HG02571 (cell line): ENCODE measurements around the gene ZNF521.
"Not testable (repeated sequence)": the region's sequence is repeated elsewhere in the genome, so short reads cannot be mapped to it uniquely, and the experiment has no call there.

Experiments
- ATAC-seq: cut with Tn5 transposase; IDR thresholded peaks from one replicate; pipeline ENCODE4 v1.9.1; 2021; ENCODE audit warnings: mild to moderate bottlenecking, moderate library complexity; ENCODE audit not compliant: unreplicated experiment

Gene ZNF521

DNA sequence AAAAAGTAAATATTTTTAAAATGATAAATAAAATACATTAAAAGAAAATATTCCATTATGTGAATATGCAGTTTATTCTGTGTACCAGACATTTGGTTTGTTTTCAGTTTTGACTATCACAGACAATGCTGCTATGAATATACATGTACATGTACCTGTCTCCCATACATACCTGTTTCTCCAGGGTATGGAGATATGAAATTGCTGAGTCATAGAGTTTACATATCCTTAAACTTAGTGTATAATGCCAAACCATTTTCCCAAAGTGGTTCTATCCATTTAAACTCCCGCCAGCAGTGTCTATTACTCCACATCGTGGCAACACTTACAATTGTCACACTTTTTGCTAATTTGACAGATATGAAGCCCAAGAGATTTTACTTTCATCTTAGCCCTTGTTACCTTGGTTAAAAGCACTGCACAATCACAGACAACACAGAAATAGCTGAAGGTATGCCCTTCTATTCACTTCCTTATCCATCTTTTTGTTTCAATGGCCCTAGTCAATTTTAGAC, 56.3 kb downstream of the ZNF521 start:
- no peak for ATAC-seq

DNA sequence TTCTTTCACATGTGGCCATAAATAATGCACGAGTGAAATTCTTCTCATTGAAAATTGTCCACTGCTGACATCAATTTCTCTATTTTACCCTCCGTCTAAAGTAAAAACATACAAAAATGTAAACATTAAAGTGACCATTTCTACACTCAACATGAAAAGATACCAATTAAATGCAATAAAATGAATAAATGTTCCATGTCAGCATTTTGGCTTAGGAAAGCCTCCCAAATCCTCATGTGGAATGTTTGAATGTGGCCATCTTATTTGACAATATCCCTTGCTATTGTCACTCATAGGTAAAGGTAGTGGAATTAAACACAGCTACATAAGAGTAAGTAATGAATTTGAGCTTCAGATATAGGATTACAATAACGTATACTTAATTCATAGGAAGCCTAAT, 60.8 kb downstream of the ZNF521 start:
- no peak for ATAC-seq

DNA sequence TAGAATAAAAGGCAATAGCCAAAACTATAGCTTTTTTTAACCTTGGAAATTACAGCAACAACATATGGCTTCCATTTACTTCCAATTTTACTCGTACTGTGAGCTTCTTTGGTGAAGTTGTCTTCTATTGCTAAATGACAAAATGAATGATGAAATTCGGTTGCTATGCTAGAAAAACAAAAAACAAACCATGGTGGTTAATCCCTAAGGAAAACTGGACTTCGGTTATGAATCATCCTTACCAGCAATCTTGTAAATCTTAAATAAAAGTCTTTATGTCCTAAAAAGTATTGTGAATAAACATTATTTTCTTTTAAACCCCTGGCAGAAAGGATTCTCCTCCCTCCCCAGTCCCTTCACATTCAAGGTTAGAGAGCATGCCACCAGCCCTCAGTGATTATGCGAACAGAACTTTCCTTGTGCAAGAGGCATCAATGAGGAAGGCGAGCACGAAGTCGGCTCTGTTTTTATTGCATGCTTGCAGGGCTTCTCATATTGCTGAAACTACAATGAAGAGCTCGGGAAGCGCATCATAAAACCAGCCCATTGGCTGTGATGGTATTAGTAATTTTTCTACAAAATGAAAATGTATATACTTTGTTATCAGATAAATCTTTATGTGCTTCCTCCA, 62.9 kb downstream of the ZNF521 start:
- ATAC-seq: no peak

DNA sequence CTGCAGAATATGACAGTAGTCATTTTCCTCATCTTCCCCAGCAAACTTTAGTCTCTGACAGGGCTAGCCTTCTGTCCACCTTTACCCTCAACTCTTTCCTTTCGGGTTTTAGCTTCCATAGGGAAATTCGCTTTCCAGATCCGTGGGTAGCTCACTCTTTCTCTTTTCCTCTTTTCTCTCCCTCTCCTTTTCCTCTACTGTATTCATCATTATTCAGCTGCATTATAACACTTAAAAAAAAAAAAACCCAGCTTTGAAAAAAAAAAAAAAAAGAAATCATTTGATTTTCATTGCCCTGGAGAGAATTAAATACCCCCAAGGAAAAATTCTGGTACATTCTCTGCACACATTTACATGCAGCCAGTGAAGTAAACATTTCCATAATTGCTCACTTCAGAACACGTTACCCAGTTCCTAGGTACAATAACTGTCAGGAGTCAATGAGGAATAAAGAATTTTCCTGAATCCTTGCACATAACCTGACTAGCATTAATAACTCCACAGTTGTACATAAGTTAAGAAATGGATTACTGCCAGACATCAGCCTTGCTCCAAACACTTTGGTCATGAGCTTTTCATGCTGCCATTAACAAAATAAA, 63.5 kb downstream of the ZNF521 start:
- no peak for ATAC-seq

DNA sequence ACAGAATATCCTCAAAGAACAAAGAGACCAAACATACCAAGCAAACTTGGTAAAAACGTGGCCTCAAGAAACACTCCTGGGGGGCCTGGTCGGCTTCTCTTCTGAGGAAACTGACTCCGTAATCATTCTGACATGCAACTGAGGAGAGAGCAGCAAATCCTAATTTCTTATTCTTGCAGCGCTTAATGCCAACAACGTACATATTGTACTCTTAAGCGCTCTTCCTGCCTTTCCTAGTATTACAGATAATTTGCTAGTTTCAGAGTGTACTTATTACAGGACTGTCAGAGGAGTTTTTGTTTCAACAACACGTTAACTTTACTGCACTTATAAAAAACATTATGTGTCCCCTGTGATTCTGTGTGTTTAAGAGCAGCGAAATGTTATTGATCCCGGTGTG, 64.9 kb downstream of the ZNF521 start:
- no peak for ATAC-seq

DNA sequence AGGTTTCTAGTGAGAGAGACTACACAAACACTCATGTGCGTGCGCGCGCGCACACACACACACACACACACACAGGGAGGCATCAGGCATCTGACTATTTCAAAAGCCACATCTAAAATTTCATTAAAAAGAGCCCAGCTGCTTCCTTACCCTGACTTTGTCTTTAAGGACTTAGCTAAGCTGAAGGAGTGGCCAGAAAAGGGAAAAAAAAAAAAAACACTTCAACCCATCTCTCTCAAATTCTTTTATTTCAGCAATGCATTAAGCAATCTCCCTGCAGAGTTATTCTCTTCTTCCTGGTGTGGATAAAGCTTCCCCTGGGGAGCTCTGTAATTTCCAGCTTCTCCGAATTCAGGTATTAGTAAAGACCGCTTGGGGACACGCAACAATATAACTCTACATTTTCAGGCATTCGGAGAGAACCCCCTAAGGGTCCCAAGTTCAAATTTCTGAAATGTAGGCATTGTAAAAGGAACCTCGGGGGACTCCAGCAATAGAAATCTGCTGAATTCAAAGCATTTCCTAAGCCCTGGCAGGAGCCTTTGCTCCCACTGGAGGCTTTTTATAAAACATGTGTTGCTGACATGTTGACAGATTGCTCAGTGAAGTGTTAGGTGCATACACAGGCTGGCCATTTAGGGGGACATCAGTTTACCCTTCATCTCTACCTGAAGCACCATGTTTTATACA, 67.0 kb downstream of the ZNF521 start:
- ATAC-seq: no peak

DNA sequence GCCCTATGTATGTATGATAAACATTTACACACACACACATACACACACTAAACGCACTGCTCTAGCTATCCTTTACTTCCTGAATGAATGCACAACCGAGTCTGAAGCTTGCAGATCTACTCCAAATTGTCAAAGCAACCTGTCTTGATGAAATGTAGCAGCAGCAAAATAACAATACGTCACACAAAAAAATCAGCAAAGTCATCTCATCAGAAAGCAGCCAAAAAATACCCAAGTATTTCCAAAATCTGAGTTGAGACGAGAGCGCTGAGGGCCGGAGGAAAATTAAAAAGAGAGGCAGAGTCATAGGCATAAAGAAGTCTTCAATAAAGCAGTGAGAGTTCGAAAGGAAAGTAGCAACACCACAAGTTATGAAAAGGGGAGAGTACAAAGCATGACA, 67.7 kb downstream of the ZNF521 start:
- ATAC-seq: no peak

DNA sequence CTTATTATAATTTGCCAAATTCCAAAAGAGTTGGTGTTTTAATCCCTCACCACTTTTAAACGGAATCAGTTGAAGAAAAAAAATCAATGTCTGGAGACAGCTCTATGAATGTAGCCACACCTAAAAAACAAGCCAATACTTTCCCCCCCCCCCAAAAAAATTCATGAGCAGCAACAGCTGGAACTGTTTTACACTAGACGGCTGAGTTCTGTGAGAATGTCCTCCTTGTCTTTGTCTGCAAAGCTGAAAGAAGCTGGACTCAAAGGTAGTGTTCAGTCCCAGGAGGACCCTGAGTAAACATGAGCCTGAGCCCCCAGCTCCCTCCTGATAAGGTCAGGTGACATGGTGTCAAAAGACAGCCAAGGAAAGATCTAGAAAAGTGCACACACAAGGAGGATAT, 68.2 kb downstream of the ZNF521 start:
- ATAC-seq: no peak

DNA sequence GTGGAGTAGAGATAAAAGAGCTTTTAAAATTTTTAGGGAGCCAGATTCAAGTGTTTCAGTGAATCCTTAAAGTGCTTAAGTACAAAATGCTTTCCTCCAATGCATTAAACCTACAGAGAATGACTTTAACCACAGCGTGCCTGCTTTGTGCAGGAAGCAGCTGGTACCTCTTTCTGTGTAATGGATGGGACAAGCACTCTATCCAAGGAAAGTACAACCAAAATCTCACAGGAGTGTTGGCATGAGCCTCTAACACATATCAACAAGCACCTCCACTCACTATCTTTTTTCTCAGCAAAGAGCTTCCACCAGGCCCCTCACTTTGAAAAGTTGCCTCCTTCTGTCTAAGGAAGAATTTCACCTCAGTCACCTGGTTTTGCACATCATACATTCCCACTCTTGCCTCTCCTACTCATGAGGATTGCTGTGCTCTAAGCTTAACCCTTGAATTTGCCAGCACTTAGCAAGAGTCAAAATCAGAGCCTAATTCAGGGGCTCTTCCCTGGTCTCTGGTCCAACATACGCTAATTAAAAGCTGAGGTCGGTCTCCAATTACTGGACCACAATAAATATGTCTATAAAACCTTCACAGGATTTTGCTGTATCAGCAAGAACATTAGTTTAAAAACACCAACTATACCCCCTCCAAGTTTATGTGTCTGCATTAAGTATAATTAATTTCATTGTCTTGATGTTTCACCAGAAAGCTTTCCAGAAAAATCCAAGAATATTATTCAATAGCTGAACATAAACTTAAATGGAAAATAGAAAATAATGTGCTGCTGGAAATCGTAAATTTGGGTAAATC, 68.9 kb downstream of the ZNF521 start:
- no peak for ATAC-seq

DNA sequence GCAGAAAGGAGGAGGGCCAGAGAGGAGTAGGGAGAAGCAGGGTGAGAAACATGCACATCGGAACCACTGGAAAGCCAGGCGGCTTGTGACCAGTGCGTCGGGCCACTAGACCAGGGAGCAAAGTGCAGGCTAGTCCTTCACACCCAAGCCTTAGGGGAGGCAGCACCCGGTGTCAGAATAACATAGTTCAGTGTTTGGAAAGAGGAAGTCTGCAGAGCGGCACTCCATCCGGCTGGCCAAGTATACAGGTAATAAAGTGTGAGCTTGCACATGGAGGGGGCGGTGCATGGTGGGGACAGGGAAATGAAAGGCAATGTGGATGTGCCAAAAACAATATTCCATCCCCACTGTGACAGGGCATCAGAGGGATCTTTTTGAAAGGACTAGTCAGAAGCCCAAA, 69.7 kb downstream of the ZNF521 start:
- no peak for ATAC-seq

DNA sequence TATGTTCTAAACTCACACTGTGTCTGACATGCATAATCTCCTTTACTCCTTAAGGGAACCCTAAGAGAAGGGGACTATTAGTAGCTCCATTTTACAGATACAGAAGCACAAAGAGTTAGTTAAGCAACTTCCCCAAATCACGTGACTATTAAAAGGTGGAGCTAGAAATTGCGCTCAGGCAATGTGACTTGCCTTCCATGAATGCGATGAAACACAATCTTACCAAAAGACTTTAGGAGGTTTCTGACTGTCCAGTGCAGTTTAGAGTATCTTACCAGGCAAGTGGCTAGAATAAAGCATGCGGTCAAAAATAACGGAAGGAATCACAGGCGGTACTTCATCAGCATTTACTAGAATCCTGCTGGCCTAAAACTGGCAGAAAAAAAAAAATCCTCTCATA, 70.4 kb downstream of the ZNF521 start:
- no peak for ATAC-seq

DNA sequence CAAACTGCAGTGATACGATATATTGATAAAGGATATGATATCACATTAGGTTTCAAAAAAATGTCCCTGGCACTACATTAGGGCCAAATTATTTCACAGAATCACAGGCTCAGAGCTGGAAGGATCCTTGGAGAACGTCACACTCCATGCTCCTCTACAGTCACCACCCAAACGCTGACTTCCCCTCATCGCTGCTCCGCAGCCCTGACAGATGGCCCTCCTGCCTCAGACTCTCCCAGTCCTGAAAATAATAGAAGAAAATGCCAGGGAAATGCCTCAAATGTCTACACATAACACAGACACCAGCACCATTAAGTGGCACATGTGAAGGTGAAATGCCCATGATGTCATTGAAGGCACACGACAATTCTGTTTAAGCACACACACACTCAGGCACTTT, 72.0 kb downstream of the ZNF521 start:
- no peak for ATAC-seq

DNA sequence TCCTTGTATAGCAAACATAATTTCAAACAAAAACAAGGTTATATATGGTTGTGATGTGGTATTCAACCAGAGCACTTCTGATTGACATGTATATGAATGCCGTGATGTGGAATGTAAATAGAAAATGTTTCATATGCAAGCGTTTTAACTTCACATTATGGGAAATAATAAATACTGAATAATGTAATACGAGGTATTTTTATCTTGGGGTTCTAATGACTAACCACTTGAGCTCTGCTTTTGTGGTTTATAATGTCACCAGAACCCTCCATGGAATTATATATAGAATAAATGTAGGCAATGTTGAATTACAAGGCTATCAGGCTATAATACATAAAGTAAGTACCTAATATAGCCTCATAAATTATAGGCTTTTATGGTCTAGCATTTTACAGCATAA, 72.4 kb downstream of the ZNF521 start:
- no peak for ATAC-seq

DNA sequence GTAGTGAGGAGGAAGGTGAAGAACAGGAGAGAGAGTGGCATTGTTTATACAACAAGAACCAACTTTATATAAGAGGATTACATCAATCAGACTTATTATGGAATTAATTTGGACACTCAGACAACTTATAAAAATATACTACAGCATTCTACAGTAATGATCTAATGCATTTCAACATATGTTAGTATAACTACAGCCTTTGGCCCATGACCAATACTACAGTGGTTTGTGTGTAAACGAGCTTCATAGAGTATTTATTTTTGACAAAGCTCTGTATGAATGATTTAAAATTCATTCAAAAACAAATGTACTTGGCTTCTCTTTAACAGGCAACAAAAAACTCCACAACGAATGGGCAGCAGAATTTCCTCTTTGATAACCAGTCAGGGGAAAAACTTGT, 72.8 kb downstream of the ZNF521 start:
- no peak for ATAC-seq

DNA sequence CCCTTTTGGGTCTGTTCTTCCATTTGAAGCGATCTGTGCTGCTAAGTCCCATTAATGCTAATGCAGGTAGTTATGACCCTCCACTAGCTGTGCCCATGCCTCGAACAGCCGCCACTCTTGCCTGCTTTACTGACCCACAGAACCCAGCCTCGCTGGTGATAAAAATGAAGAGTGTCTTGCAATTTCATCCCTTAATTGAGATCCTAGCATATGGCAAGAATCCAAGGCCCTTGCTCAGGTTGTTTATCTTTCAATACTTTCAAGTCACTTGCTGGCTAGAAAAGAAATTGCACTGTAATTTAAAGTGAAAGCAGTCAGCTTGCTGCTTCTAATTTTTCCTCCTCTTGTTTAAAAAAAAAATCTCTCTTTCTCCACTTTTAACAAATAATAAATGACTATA, 73.6 kb downstream of the ZNF521 start:
- ATAC-seq: no peak

DNA sequence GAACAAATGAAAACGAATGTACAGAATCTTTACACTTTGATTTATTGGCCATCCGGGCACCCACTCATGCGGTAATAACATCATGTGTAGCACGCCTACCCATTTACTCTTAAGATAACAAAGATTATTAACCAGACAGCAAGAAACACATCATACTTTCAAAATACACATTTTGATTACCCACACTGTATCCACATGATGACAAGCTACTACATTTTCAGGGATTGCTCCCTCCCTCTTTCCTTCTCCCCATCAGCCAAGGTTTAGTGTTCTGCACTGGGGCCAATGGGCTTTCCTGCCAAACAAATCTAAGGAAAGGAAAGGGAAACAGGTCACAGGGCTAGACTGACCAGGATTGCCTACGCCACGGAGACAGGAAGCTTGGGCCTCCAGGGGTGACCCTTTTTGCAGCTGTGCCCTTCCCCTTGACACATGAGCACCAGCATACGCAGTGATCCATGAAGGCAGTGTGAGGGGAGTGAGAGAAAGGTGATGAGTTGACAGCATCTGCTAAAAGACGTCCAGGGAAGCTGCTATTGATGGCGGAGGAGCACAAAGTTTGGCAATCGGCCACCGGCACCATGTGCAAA, 76.5 kb downstream of the ZNF521 start:
- no peak for ATAC-seq

DNA sequence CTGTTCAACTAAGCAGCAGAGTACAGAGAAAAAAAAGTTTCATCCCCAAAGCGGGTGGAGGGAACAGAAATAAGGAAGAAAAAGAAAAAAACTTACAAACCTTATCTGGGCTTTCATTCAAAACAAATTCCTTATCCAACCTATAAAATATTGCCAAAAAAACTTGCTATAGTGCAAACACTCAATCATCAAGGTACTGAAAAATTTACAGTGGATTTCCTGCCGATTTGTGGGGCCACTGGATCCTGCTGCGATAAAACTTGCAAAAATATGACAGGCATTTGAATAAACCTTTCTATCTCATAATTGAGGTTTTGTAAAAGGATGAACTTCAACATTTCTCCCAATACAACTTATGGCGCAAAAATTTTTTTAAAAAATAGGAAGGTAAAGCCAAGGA, 77.0 kb downstream of the ZNF521 start:
- ATAC-seq: no peak

DNA sequence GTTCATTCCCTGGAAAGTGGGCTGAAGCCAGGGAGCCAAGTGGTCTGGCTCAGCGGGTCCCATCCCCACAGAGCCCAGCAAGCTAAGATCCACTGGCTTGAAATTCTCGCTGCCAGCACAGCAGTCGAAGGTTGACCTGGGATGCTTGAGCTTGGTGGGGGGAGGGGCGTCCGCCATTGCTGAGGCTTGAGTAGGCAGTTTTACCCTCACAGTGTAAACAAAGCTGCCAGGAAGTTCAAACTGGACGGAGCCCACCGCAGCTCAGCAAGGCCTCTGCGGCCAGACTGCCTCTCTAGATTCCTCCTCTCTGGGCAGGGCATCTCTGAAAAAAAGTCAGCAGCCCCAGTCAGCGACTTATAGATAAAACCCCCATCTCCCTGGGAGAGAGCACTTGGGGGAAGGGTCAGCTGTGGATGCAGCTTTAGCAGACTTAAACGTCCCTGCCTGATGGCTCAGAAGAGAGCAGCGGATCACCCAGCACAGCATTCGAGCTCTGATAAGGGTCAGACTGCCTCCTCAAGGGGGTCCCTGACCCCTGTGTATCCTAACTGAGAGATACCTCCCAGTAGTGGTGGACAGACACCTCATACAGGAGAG, 84.9 kb downstream of the ZNF521 start:
- ATAC-seq: not testable (repeated sequence)

DNA sequence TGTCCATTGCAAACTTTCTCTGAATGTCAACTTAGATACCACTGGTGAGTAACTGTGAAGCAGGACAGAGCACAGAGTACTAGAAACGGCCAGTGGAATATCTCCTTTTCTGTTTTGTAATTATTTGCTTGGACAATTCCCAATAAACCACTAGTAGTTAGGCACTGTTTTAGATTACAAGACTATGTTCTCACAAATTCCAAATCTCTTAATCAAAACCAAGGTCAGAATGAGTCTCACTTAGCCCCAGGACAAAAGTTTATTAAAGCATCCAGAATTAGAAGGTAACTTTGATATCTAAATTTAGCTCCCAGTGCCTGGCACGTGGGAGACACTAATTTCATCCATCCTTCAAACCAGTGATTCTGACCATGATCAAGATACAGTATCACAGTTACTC, 89.0 kb downstream of the ZNF521 start:
- no peak for ATAC-seq

DNA sequence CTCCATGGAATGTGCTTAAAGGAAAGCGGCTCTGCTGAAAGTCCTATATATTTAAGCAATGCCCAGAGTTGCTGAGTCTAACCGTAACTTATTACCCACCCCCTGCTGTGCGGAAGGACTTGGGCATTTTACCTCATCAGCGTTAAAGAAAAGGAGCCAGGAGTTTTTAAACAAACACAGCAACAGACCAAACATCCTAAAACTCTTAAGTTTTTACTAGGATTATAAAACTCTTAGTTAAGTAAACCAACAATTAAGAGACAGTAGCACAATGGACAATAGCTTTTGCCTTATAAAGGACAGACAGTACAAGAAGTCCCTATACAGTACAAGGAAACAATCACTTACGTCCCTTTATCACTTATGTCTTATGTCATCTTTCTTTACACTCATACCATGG, 90.2 kb downstream of the ZNF521 start:
- ATAC-seq: no peak

DNA sequence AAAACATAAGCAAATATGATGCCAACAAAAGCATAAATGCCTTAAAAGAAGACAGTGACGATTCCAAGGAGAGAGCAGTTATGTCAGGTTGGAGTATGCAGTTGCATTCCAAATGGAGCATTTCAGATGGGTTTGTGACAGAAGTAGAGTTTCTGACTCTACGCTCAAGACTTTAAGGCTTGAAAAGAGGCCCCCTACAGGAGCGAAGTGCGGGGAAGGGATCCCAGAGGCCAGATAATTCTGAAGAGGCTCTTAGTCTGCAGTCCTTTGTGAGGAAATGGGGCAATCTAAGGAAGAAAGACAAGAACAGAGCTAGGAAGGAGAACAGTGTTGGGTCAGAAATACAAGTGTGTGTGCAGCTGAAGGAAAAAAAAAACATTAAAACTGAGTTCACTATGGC, 95.5 kb downstream of the ZNF521 start:
- no peak for ATAC-seq
